ENCODE results near the gene ACTMAP.

GRCh38 chr19:40701758-40702157 is 48.5 kb downstream of the ACTMAP start:
- TF ChIP-seq EZH2phosphoT487 (IDR thresholded peaks at IDR 0.05; ENCODE audit: insufficient read depth, low read depth) (no peak), EZH2 (IDR thresholded peaks at IDR 0.05; ENCODE audit: insufficient read depth, poor library complexity, severe bottlenecking) (no peak)

All from GM23248 (cell line).